ENCODE results near the gene BEST2.

DNA sequence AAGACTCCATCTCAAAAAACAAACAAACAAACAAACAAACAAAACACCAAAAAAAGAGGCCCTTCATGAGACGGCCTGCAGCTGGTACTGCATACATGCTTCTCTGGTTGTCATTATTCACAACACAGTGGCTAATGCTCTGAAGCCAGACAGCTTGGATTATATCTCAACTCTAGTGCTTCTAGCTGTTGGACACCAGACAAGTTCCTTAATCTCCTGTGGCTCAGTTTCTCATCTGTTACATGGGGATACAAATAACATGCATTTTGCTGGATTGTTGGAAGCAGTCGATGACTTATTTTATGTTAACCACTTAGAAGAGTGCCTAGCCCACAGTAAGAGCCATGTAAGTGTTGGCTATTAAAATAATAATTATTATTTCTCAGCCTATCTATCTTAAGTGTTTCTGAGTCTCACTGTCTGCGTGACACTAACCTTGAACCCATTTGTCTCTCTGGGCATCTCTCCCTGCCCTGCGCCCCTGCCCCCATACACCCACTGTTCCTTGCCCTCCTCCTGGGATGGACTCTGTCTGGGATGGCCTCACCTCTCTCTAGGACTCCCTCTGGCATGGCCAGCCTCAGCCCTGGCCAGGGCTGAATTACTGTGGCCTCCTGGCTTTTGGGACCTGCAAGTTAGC is 36.6 kb downstream of the BEST2 start:
- TF ChIP-seq, protein P1, sequence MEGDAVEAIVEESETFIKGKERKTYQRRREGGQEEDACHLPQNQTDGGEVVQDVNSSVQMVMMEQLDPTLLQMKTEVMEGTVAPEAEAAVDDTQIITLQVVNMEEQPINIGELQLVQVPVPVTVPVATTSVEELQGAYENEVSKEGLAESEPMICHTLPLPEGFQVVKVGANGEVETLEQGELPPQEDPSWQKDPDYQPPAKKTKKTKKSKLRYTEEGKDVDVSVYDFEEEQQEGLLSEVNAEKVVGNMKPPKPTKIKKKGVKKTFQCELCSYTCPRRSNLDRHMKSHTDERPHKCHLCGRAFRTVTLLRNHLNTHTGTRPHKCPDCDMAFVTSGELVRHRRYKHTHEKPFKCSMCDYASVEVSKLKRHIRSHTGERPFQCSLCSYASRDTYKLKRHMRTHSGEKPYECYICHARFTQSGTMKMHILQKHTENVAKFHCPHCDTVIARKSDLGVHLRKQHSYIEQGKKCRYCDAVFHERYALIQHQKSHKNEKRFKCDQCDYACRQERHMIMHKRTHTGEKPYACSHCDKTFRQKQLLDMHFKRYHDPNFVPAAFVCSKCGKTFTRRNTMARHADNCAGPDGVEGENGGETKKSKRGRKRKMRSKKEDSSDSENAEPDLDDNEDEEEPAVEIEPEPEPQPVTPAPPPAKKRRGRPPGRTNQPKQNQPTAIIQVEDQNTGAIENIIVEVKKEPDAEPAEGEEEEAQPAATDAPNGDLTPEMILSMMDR (IDR thresholded peaks at IDR 0.05 in 8 of 11, conservative IDR thresholded peaks at IDR 0.05 in 3 of 11), result no peak
- no peak for TF ChIP-seq POLR2AphosphoS5 (IDR thresholded peaks at IDR 0.05)
